Caco-2 (cell line): Measurements from ENCODE around the gene SLC4A11. TPM values are rescaled to one million over a fixed set of nuclear protein-coding genes. Genes with fewer than 3 reads are reported as not detected.

ENCODE experiments used
- BruUV-seq: library from RNA; stranded (reverse); fragments of 400-500 nt; replicated peaks from 2 replicates; lab custom pipeline; 2021; lab: Mats Ljungman, UMichigan
- CTCF ChIA-PET: fragments of 300-600 bp; sonication (Branson Sonifier 250); formaldehyde crosslinking; loops from one replicate; lab custom pipeline; 2022; ENCODE audit warnings: antibody characterized with exemption; lab: Charles Lee
- POLR2A ChIA-PET: fragments of 300-600 bp; sonication (Branson Sonifier 250); formaldehyde crosslinking; loops from one replicate; lab custom pipeline; 2022; ENCODE audit warnings: antibody characterized with exemption; lab: Charles Lee
- DNase-seq, 2 experiments: peaks; one replicate each; pipeline versions ENCODE4 v3.0.0 to v3.0.0-alpha.2; 2020 to 2022
- H3K27me3 ChIP-seq: replicated peaks from 2 replicates; pipeline ENCODE4 v1.6.0; 2011; ENCODE audit warnings: low read length; ENCODE audit not compliant: control insufficient read depth, insufficient read depth
- H3K36me3 ChIP-seq: 2 replicates; pipeline ENCODE4 v1.5.1; 2011; ENCODE audit warnings: low read length; ENCODE audit not compliant: control insufficient read depth, insufficient read depth
- H3K4me1 ChIP-seq: fragments of 250-450 bp; sonication (Bioruptor Pico); 2 replicates; pipeline ENCODE4 v1.5.1; 2020; ENCODE audit warnings: mild to moderate bottlenecking
- H3K4me3 ChIP-seq: 2 replicates; pipeline ENCODE4 v1.5.1; 2011; ENCODE audit warnings: low read depth, mild to moderate bottlenecking, control low read depth, low read length
- H3K9me3 ChIP-seq: fragments of 250-450 bp; sonication (Bioruptor Pico); 2 replicates; pipeline ENCODE4 v1.5.1; 2020; ENCODE audit warnings: mild to moderate bottlenecking, moderate library complexity
- H3K27ac Mint-ChIP-seq: one replicate; pipeline ENCODE4 v1.8.0; 2022; ENCODE audit warnings: mixed read lengths; ENCODE audit not compliant: unreplicated experiment
- H3K27me3 Mint-ChIP-seq: one replicate; pipeline ENCODE4 v1.8.0; 2022; ENCODE audit warnings: mixed read lengths; ENCODE audit not compliant: insufficient read depth, unreplicated experiment
- H3K36me3 Mint-ChIP-seq: one replicate; pipeline ENCODE4 v1.8.0; 2022; ENCODE audit warnings: mild to moderate bottlenecking, mixed read lengths; ENCODE audit not compliant: insufficient read depth, unreplicated experiment
- H3K4me1 Mint-ChIP-seq: one replicate; pipeline ENCODE4 v1.8.0; 2022; ENCODE audit warnings: low read depth, mixed read lengths; ENCODE audit not compliant: unreplicated experiment
- H3K4me3 Mint-ChIP-seq: one replicate; pipeline ENCODE4 v1.8.0; 2022; ENCODE audit warnings: mild to moderate bottlenecking, moderate library complexity, mixed read lengths; ENCODE audit not compliant: unreplicated experiment
- H3K9me3 Mint-ChIP-seq: one replicate; pipeline ENCODE4 v1.8.0; 2022; ENCODE audit warnings: mixed read lengths; ENCODE audit not compliant: unreplicated experiment
- intact Hi-C: fragments of 100-400 bp; cut with micrococcal nuclease; formaldehyde crosslinking; loops from one replicate; pipeline ENCODE4 v1.10.0; 2022; ENCODE audit not compliant: unreplicated experiment
- total RNA-seq: library from RNA; stranded (reverse); gene quantifications from 2 replicates; pipeline ENCODE4 v1.2.3, GENCODE V29; 2022
- TF ChIP-seq, protein P1 (sequence below), 2 experiments: fragments of 200-600 bp in 1 of 2; IDR thresholded peaks; 1 replicate in 1 of 2; 2 replicates in 1 of 2; pipeline versions ENCODE4 v1.5.1 to v1.8.0; 2011 to 2022; ENCODE audit warnings: antibody characterized with exemption in 1 of 2, control low read depth in 1 of 2, inconsistent platforms in 1 of 2, low read depth in 1 of 2, low read length in 1 of 2, mild to moderate bottlenecking in 1 of 2, moderate library complexity in 1 of 2; ENCODE audit not compliant: insufficient read depth in 1 of 2, severe bottlenecking in 1 of 2, unreplicated experiment in 1 of 2

Gene SLC4A11
- total RNA-seq, 1 experiment from 2014 or later: 9.5 TPM

DNA sequence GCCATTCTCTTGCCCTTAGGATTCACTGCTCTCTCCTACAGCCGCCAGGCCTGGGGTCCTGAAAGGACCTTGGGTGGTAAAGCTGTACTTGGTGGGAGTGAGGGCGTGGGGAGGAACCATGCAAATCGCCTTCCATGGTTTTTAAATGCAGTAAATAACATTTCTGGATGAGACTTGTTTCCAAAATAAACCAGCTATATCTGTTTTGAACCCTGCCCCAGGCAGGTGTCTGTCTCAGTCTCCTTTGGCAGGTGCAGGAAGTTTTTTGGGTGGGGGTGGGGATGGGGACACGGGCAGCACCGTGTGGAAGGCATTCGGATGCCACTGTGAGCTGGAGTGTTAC, 15.4 kb downstream of the SLC4A11 start:
- Mint-ChIP-seq H3K27me3 (no peaks in the 10 kb centered on the region), H3K27ac (no peak overlapping the region), H3K4me1 (peaks cover 16% of the 10 kb centered on the region), H3K4me3 (no peak overlapping the region), H3K36me3 (peaks cover 36% of the 10 kb centered on the region), H3K9me3 (no peaks in the 10 kb centered on the region)
- CTCF ChIA-PET: interaction anchor here (0.5 to 1.4 kb wide), 2 partner anchors 63 to 93 kb away, joined by 3 to 6 read pairs; no protein-coding TSS in a partner anchor
- no peaks in the 10 kb centered on the region for H3K9me3 ChIP-seq
- BruUV-seq: no TSS peak
- TF ChIP-seq, protein P1, sequence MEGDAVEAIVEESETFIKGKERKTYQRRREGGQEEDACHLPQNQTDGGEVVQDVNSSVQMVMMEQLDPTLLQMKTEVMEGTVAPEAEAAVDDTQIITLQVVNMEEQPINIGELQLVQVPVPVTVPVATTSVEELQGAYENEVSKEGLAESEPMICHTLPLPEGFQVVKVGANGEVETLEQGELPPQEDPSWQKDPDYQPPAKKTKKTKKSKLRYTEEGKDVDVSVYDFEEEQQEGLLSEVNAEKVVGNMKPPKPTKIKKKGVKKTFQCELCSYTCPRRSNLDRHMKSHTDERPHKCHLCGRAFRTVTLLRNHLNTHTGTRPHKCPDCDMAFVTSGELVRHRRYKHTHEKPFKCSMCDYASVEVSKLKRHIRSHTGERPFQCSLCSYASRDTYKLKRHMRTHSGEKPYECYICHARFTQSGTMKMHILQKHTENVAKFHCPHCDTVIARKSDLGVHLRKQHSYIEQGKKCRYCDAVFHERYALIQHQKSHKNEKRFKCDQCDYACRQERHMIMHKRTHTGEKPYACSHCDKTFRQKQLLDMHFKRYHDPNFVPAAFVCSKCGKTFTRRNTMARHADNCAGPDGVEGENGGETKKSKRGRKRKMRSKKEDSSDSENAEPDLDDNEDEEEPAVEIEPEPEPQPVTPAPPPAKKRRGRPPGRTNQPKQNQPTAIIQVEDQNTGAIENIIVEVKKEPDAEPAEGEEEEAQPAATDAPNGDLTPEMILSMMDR (IDR thresholded peaks at IDR 0.05; ENCODE audit: insufficient read depth in 1 of 2, low read depth in 1 of 2, low read length in 1 of 2, severe bottlenecking in 1 of 2, unreplicated experiment in 1 of 2): no peak
- peaks cover 31% of the 10 kb centered on the region for H3K4me1 ChIP-seq
- POLR2A ChIA-PET: interaction anchor here (0.9 to 1.4 kb wide), 2 partner anchors 14 to 16 kb away, joined by 3 to 7 read pairs; partner anchors contain the start of gene ITPA
- no peak for DNase-seq
- H3K36me3 ChIP-seq: peaks cover 1% of the 10 kb centered on the region
- intact Hi-C loops: loop anchor here (2.0 kb wide), 1 partner anchor 93 kb away; no protein-coding TSS in a partner anchor
- no peak overlapping the region for H3K4me3 ChIP-seq
- H3K27me3 ChIP-seq: no peaks in the 10 kb centered on the region

DNA sequence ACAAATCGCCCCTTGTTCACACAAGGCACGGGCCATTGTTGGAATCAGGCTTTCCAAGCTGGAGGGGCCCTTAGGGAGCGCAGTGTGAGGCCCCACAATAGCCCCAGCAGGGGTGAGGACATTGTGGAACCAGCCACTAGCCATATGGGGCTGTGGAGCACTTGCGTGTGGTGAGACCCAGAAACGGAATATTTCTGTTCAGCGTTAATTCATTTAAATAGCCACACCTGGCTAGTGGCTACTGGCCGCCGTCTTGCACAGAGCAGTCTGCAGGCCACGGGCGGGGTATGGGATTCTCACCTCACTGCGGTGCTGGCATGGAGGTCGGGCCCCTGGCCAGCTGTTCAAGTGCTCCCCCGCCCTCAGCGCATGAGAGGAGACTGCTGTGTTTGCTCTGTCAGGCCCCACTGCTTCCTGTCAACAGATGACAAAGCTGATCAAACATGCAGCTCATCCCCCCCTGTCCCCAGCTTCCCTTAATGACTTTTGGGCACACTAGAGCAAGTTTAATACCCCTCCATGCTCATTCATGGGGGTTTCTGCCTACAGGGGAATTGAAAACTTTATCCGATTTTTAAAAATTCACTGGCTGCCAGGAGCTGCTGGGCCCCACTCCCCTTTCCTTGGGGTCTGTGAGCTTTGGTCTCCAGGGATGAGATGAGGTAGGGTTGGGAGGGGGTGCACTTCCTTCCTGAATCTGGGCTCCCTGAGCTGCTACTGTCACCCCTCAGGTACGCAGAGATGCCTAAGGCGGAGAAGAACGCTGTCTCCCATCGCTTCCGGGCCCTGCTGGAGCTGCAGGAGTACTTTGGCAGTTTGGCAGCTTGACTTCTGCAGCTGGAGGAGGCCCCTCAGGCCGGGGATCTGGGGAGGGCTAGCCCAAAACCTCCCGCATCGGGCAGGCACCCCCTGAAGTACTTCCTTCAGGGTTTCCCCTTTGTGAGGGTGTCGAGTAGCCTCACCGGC, 16.1 kb downstream of the SLC4A11 start:
- CTCF ChIA-PET: interaction anchor here (0.7 to 1.4 kb wide), 4 partner anchors 17 to 94 kb away, joined by 4 to 6 read pairs (median 5); no protein-coding TSS in a partner anchor
- H3K4me1 Mint-ChIP-seq: peaks cover 16% of the 10 kb centered on the region
- no peaks in the 10 kb centered on the region for H3K9me3 ChIP-seq
- TF ChIP-seq, protein P1 (IDR thresholded peaks at IDR 0.05; ENCODE audit: insufficient read depth in 1 of 2, low read depth in 1 of 2, low read length in 1 of 2, severe bottlenecking in 1 of 2, unreplicated experiment in 1 of 2): no peak
- no peaks in the 10 kb centered on the region for H3K27me3 Mint-ChIP-seq
- POLR2A ChIA-PET: interaction anchor here (0.9 to 1.4 kb wide), 4 partner anchors 14 to 63 kb away, joined by 3 to 7 read pairs (median 4); partner anchors contain the start of genes FASTKD5, ITPA and UBOX5
- intact Hi-C loops: loop anchor here (2.0 kb wide), 1 partner anchor 94 kb away; no protein-coding TSS in a partner anchor
- peaks cover 2% of the 10 kb centered on the region for H3K36me3 ChIP-seq
- no peaks in the 10 kb centered on the region for H3K9me3 Mint-ChIP-seq
- no peak overlapping the region for H3K4me3 Mint-ChIP-seq
- DNase-seq: peak; percentile 79 to 80
- no peak overlapping the region for H3K4me3 ChIP-seq
- H3K27me3 ChIP-seq: no peaks in the 10 kb centered on the region
- H3K4me1 ChIP-seq: peaks cover 31% of the 10 kb centered on the region
- BruUV-seq: TSS peak; percentile 32
- H3K36me3 Mint-ChIP-seq: peaks cover 40% of the 10 kb centered on the region
- H3K27ac Mint-ChIP-seq: no peak overlapping the region
